ENCODE measurements around the gene ATL3. TPM values are rescaled to one million over a fixed set of nuclear protein-coding genes. Genes with fewer than 3 reads are reported as not detected.
A peak's percentile ranks its signal among the peaks of the same experiment; 100 is the strongest.

The ATL3 gene
- total and polyA plus RNA-seq, 2 donors (not counting 1 experiment from before 2014, with no cell fraction given), result 8.9 to 33.8 TPM

- no peaks in the 10 kb centered on the region for H3K9me3 ChIP-seq (ENCODE audit: control extremely low read depth in 1 of 3, control insufficient read depth in 2 of 3, insufficient read depth in 1 of 3, low read length in 2 of 3)
- CTCF ChIA-PET, result interaction anchor here (0.6 to 3.2 kb wide), 6 partner anchors 11 to 466 kb away, joined by 3 to 19 read pairs (median 4); partner anchors contain the start of genes ATL3 and ZFTA
- Mint-ChIP-seq H3K9me3 (ENCODE audit: insufficient read depth) (no peaks in the 10 kb centered on the region), H3K27ac (peak overlapping the region; percentile 97), H3K4me3 (peak overlapping the region; percentile 95), H3K27me3 (peaks cover 6% of the 10 kb centered on the region), H3K4me1 (peaks cover 27% of the 10 kb centered on the region)
- peak overlapping the region; percentile 88 for H3K4me2 ChIP-seq (replicated peaks; ENCODE audit: low read depth, low read length, poor library complexity, severe bottlenecking)
- DNase-seq (no peak), ATAC-seq (ENCODE audit: low read depth) (no peak)
- POLR2A ChIA-PET, result interaction anchor here (1.9 kb wide), 1 partner anchor 12 kb away, joined by 11 read pairs; the partner anchor contains the start of gene ATL3
- H3K4me3 ChIP-seq (ENCODE audit: control extremely low read depth in 1 of 5, extremely low read depth in 1 of 5, insufficient read depth in 1 of 5, low read depth in 2 of 5, low read length in 4 of 5), result peak overlapping the region; percentile 75 to 98 (median 90)
- H3K27me3 ChIP-seq (replicated peaks in 1 of 4; ENCODE audit: control extremely low read depth in 1 of 4, control insufficient read depth in 3 of 4, insufficient read depth in 4 of 4, low read length in 3 of 4), result no peaks in the 10 kb centered on the region
- intact Hi-C loops (cut with micrococcal nuclease), result loop anchor here (5.0 kb wide), 1 partner anchor 305 kb away; the partner anchor contains the start of gene OTUB1
- peaks cover 15 to 16% of the 10 kb centered on the region in 2 donors for H3K4me1 ChIP-seq (ENCODE audit: control insufficient read depth in 2 of 2, insufficient read depth in 2 of 2, low read length in 2 of 2)
- H4K20me1 ChIP-seq (ENCODE audit: control insufficient read depth, insufficient read depth, low read length, poor library complexity, severe bottlenecking), result no peaks in the 10 kb centered on the region
- H3K9ac ChIP-seq (ENCODE audit: low read length), result peak overlapping the region; percentile 95
- TF ChIP-seq EZH2 (IDR thresholded peaks at IDR 0.05; ENCODE audit: borderline replicate concordance, insufficient read depth, low read depth, low read length, poor library complexity, severe bottlenecking) (no peak), CTCF (IDR thresholded peaks at IDR 0.05) (peak; percentile 52)
- 5% methylated on average over 15 of the region's 19 CpGs for WGBS (ENCODE audit: insufficient coverage)
- peak overlapping the region; percentile 83 to 84 for H3K27ac ChIP-seq (ENCODE audit: low read length in 2 of 2)
- peak overlapping the region; percentile 99 for H2AFZ ChIP-seq (ENCODE audit: insufficient read depth, low read depth, low read length, poor library complexity, severe bottlenecking)
- H3K79me2 ChIP-seq (ENCODE audit: control insufficient read depth, insufficient read depth, low read length), result peaks cover 37% of the 10 kb centered on the region
- H3K36me3 ChIP-seq (replicated peaks in 1 of 2; ENCODE audit: control extremely low read depth in 1 of 2, control insufficient read depth in 1 of 2, extremely low read depth in 1 of 2, insufficient read depth in 2 of 2, low read length in 1 of 2), result no peaks in the 10 kb centered on the region
Observed at GRCh38 chr11:63682066-63683021, 11.2 kb upstream of the ATL3 start.
